ENCODE measurements around the gene SLCO3A1.
A peak's percentile ranks its signal among the peaks of the same experiment; 100 is the strongest.
"Not testable (repeated sequence)": the region's sequence is repeated elsewhere in the genome, so short reads cannot be mapped to it uniquely, and the experiment has no call there.

The SLCO3A1 gene

DNA sequence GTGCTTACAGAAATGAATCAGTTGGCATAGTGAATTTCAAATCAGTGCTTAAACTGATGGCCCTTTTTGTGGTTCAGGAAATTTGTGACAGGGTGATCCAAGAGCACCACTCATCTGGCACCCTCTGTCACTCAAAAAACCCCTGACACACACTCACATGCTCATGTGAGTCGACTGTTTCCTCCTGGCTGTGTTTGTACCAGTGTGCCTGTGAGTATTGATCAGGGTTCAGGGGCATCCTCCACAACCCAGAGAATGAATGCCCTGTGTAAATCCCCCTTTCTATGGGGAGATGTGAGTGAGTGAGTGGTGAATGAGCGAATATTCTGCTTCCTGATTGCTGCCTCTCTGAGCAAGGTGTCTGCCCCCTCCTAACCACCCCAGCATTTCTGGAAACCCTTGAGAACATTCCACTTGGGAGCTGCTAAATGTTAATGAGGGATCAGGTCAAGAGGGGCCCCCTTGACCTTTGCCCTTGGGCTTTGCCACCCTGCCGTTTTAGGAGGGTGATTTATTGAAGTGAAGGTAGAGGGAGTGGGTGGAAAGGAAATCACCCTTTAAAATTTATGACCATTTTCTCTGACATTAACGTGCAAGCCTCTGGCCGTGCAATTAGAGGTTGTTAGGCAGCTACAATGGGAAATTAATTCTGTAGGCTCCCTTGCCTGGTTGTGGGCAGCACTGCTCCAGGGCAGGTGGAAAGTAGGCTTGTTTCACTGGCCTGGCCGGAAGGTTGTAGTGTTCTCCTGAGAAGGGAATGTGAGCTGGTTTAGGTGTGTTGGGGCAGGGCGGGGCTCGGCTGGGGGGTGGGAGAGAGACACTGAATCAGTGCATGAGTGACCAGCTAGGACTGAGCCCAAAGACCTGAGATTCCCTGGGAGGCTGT is 87.2 kb downstream of the SLCO3A1 start:
- DNase-seq (ENCODE audit: low spot score), result no peak

DNA sequence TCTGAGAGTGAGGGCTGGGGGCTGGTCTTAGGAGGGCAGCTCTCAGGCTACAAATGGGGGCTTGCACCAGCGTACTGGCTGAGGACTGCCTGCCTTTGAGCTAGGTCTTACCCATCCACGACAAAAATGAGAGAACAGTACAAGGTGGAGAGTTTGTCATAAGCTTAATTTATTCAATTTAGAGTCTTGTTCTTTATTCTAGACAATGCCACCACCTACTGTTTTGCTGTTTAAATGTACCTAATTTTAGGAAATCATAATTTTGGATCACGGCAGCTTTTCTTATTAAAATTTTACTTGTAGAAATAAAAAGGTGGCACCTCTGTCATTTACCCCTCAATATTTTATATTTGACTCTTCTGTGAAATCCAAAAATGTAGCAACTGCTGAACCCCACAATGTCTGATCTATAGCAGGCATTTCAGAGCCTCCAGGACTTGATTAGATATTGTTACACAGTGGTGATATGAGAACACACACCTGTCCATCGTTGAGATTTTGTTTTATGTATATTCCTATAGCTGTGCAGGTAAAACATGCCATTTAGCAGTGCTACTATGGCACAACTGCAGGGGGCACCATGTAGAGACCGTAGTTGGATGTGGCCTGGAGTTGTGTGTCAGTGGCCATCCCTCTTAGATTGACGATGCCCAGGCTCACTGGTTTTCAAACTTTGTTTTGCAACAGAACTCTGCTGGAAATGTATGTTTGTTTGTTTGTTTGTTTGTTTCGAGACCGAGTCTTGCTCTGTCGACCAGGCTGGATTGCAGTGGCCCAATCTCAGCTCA is 88.6 kb downstream of the SLCO3A1 start:
- DNase-seq (ENCODE audit: low spot score), result no peak

DNA sequence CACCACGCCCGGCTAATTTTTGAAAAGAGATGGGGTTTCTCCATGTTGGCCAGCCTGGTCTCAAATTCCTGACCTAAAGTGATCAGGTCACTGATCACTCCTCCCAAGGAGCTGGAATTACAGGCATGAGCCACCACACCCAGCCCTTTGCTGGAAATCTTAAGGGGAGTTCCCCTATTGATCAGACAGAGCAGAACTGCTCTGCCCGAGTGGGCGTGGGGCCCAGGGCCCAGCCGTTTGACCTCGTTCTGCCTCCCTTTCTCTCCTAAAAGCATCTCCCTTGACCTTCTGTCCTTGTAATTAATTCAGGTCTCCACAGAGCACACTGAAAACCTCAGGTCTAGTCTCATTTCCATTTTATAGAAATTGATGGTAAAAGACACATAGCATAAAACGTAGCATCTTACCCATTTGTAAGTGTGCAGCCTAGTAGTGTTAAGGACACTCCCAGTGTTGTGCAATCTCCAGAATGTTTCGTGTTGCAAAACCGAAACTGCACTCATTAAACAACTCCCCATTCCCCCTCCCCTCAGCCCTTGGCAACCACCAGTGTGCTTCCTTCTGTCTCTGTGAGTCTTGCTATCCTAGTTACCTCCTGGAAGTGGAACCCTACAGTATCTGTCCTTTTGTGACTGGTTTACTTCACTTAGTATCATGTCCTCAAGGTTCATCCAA is 89.3 kb downstream of the SLCO3A1 start:
- DNase-seq (ENCODE audit: low spot score), result peak; percentile 42

DNA sequence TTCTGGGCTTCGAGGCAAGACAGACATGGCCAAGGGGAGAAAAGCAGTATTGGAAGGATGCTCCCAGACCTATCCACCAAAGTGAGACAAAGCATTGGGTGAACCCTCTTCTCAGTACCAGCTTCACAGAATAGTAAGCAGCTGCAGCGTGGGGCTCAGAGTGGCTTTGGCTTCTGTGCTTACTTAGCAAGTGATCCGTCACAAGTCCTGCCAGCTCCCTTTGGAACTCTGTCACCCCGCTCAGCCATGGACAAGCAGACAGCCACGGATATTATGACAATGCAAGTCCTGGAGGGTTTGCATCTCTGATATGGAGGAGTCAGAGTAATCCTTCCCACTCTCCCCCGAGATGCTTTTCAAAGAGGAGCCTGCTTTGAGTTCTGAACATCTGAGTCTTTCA is 90.8 kb downstream of the SLCO3A1 start:
- no peak for DNase-seq (ENCODE audit: low spot score)

DNA sequence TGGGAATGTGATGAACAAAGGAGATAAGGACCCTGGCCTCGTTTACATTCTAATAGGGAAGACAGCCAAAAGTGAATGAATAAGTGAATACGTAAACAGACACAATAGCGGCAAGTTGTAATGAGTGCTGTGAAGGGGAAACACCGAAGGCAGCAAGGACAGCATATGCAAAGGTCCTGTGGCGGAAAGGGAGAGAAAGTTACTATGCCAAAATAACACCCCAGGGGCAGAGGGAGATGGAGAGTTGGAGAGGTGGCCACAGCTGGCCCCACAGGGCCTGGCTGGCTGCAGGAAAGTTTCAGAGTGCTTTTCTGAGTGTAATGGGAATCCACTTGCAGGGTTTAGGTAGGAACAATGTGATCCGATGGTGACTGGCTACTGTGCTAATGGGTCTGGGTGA is 91.9 kb downstream of the SLCO3A1 start:
- DNase-seq (ENCODE audit: low spot score), result no peak

DNA sequence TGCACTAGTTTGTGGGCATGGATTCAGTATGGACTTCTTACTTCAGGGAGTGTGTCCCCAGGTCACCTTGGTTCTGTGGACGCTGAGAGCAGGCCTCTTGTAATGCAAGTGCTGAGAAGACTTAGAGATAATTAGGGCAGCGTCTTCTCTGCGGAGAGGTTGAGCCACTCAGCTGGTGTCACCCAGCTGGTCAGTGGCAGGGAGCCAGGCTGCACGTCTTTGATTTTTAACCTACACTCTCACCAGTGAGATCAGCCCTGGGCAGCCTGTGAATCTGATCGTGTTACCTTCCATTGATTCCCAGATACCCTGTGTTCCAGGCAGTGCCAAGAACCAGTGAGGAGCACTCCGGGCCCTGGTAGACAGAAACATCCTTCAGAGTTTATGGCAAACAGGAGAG is 92.6 kb downstream of the SLCO3A1 start:
- DNase-seq (ENCODE audit: low spot score), result no peak

DNA sequence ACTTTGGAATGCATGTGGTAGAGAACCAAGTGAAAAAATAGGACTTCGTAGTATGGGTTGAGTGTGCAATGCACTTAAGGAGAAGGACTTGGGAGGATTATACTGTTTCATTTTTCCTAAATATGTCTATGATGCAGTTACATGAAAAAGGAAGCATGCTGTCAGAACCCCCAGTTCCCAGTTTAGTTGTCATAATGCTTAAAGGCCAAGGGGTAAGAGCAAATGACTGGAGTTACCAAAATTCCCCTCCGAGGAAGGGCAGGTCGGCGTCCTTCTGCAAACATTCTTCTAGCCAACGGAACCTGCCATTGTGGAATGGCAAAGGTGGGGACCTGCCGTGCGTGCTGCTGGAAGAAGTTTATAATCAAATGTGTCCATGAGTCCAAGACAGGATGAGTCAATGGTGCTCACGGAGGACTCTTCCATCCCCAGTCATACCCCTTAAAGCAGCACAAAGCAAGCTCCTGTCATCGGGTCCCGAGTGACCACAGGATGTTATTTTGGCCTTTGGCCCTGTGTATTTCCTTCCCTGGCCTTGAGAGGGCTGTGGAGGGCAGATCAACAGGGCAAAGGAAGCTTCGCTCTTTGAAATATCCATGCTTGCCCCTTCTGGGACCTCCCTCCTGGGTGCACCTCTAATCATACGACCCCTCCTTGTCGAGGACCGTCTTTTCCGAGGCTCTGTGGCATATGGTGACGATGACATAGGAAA is 93.2 kb downstream of the SLCO3A1 start:
- DNase-seq (ENCODE audit: low spot score), result no peak

DNA sequence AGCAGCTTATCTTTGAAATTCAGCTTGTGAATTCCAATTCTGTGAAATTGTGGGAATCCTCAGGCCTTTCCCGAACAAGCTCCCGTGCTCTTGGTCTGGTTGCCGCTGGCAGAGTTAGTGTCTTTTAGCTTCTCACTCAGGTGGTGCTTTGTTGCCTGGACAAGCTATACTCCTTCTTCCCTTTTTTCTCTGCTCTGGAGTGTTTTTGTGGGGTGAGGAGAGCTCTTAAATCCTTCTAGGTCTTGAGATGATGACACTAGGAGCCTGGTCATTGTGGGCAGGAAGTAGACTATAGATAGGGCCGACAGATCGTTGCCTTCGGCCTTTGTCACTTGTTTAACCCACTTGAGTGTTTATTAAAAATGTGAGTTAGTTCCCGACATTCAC is 93.8 kb downstream of the SLCO3A1 start:
- DNase-seq (ENCODE audit: low spot score), result no peak

DNA sequence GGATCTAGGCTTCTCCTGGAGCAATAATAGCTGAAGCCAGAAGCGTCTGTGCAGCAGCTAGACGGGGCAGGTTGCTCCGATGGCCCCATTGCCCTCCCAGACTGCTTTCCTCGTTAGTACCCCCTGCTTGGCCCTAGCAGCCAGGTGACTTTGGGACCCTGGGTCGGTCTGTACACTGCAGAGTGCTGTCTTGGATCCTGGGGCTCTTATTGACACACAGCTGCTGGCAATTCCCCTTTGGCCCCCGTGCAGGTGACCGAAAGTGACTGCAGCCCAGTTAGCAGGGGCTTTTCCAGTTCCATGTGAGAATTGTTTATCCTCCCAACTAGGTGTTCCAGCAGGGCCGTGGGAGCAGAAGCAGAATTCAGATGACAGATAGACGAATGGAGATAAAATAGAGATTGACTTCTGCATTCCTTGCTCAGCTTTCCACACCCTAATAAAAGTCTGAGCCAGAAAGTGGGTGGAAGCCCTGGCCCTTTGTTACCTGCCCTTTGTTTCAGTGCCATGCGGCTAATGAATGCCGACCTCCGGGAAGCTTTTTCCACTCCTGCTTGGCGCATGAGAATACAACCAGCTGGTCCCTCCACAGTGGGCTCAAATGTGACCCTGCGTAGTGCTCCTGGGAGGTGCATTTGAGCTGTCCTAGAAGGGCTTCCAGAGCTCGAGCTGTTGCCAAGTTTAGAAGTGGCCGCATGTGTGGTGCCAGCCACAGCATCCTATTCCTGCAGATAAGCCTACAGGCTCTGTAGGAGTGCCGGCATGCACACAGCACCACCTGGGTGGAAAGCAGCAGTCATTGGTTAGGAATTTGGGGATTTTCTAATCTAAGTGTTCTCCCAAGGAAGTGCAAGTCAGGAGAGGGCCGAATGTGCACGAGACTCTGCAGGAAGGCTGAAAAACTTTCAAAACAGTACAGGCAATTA is 94.4 kb downstream of the SLCO3A1 start:
- DNase-seq (ENCODE audit: low spot score), result no peak

DNA sequence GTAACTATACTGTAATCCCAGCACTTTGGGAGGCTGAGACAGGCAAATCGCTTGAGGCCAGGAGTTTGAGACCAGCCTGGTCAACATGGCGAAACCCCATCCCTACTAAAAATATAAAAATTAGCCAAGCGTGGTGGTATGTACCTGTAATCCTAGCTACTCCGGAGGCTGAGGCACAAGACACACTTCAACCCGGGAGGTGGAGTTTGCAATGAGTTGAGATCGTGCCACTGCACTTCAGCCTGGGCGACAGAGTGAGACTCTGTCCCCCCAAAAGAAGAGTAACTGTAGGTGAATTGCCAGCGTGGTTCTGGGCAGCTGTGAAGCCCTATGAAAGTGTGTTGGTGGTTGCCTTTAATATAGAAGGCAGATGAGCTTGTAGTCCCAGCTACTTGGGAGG is 95.9 kb downstream of the SLCO3A1 start:
- DNase-seq (ENCODE audit: low spot score), result no peak

DNA sequence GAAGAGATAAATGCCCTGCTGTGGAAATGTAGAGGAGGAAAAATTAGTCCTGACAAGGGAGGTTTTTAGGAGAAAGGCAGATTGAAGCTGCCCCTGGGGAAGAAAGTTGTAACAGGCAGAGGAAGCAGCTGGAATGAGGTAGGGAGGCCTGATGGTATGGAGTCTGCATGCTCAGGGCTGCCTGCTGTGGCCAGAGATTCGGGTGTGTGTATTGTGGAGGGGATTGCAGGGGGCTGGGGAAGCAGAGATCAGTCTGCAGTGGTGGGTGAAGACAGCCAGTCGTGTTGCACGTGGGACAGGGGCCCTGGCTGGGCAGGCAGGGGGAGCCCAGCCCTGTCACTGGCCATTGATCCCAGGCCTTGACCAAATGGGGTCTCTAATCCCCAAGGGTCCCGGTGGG is 96.5 kb downstream of the SLCO3A1 start:
- no peak for DNase-seq (ENCODE audit: low spot score)

DNA sequence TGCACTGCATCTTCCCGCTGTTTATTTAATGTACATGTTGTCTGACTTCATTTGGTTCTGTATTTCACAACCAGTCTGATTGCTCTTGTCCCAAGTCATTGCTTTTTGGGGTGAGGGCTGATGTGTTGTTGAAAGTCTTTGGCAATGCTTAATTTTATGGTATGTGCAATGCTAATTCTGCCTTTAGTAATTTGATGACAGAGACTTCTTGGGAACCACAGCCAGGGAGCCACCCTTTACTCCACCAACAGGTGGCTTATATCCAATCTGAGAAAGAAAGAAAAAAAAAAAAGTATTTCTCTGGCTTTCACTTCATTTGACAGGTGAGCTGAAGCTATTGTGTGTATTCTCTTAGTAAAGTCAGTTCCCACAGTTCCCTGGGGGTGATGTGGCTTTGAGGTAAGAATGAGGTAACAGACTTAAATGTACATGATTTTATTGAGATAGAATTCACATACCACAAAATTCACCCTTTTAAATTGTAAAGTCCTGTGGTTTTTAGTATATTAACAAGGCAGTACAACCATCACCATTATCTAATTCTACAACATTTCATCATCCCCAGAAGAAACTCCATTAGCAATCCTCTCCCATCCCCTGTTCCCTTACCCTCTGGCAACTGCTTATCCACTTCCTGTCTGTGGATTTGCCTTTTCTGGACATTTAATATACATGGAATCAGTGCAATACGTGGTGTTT is 97.3 kb downstream of the SLCO3A1 start:
- no peak for DNase-seq (ENCODE audit: low spot score)

DNA sequence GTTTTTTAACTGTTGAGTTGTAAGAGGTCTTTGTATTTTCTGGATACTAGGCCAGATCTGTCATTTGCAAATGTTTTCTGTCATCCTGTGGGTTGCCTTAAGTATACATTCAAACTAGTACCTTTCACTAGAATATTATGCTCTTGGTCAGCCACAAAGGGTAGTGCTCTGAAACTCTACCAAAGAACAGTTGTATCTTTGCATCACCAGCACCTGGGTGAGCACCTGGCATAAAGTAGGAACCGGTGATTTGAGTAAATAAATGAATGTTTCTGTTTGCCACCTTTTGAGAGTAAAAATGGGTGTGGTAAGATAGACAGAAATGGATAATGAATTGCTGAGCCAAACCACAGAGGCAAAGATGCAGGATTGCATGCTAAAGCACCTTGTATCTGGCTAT is 98.7 kb downstream of the SLCO3A1 start:
- no peak for DNase-seq (ENCODE audit: low spot score)

DNA sequence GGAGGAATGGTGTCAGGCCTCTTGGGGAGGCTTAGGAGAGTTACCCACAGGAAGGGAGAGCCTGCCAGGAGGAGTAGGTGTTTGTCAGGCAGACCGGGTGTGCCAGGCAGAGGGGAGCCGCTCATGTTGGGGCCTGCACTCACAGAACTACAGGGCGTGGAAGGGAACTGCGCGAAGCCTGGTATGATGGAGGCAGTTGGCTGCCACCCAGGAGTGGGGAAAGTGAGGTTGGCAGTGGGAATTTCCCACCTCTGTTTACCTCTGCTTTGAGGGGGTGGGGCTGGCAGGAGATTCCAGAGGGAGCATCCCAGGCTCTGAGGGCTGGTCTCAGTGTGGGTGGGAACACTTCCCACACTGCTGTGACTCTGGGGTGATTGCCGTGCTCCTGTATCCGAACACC is 99.9 kb downstream of the SLCO3A1 start:
- no peak for DNase-seq (ENCODE audit: low spot score)

DNA sequence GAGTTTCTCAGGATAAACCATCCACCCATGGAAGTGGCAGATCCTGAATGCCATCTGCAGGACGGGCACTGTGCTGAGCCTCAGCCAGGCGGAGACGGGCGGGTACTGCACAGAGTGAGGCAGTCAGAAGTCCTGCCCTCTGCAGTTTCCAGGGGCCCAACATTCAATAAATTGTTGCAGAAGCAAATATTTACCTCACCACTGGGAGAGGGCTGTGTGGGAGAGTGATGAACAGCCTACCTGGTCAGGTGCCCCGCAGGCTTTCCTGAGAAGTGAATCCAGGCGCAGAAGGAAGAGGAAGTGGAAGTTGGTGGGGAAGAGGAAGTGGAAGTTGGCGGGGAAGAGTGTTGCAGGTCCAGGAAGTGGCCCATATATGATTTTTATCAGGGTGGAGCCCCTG is 100.8 kb downstream of the SLCO3A1 start:
- no peak for DNase-seq (ENCODE audit: low spot score)

DNA sequence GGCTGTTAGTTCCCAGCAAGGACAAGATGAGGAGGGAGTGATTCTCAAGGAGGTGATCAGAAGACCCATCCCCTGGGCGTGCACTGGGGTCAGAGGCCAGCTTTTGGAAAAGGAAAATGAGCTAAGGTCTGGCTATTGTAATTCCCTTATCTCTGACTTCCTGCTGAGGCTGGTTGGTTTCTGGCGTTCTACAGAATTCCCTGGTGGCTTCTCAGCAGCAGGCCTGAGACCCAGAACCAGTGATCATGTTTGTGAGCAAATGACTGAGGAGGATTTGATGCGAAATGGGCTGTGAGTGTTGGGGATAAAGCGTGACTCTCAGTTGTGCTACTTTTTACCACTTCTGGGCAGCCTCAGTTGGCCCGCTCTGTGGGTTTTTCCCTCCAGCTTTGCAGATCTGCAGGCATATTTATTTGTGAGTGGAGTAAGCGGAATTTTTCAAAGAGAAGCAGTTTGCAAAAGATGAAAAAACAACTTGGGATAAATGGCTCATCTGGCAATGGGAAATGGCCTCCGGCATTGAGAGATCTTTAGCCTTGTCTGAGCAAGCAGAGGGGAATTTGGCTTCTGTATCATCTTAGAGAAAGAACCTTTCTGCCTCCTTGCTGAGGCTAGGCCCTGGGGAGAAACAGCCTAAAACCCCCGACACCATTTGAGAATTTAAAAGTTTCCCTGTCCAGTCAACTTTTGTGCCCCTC is 102.7 kb downstream of the SLCO3A1 start:
- DNase-seq (ENCODE audit: low spot score), result no peak

DNA sequence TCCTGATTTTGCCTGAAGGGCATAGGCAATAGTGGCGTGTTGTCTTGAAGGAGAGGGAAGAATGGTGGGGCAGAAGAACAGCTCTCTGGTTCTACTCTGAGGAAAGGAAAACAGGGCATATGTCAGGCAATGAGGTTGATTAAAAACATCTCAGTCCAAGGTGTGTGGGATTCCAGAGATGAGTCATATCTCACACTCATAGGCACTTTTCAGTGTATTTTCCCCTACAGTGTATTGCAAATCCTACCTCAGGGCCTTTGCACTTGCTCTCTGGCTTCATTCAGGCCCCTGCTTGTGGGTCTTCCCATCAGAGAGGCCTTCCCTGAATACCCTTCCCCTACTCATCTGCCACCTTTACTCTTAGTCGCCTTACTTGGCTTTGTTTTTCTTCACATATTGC is 107.8 kb downstream of the SLCO3A1 start:
- no peak for DNase-seq (ENCODE audit: low spot score)

DNA sequence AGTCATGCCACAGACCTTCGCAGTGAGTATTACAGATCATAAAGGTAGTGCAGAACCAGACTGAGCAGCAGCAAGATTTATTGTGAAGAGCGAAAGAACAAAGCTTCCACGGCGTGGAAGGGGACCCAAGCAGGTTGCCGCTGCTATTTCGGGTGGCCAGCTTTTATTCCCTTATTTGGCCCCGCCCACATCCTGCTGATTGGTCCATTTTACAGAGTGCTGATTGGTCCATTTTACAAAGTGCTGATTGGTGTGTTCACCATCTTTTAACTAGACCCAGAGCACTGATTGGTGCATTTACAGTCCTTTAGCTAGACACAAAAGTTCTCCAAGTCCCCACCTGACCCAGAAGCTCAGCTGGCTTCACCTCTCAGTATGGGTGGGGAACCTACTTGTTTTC is 110.2 kb downstream of the SLCO3A1 start:
- not testable (repeated sequence) for DNase-seq (ENCODE audit: low spot score)

DNA sequence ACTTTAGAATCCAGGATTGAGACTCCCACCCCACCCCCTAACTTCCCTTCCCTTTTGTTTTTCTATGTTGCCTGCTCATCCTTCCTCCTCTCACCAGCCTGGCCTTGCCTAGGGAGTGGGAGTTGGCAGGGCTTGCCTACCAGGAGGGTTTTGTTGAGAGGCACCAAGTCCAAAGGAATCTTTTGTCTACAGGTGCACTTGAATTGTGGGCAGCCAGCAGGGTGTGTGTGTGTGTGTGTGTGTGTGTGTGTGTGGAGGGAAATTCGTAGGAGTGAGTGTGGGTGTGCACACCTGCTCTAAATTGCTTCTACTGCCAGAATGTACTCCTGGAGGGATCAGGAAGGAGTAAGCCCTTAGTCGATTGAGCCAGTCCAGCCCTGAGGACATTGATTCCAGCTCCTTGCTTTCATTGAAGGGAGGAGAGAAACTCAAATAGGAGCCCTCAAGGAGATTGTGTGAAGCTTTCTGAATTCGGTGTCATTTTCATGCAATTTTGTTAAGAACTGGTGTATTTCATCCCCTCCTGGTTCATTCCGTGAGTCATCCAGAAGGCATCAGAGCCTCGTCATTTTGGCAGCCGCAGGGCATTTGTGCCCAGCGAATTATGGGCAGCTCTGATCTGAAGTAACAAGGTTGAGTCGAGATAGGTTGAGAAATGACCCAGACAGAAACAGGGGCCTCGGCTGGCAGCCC is 112.1 kb downstream of the SLCO3A1 start:
- no peak for DNase-seq (ENCODE audit: low spot score)
